ENCODE data around the gene RTN4RL1.
"Not testable (repeated sequence)": the region's sequence is repeated elsewhere in the genome, so short reads cannot be mapped to it uniquely, and the experiment has no call there.

RTN4RL1 gene

DNA sequence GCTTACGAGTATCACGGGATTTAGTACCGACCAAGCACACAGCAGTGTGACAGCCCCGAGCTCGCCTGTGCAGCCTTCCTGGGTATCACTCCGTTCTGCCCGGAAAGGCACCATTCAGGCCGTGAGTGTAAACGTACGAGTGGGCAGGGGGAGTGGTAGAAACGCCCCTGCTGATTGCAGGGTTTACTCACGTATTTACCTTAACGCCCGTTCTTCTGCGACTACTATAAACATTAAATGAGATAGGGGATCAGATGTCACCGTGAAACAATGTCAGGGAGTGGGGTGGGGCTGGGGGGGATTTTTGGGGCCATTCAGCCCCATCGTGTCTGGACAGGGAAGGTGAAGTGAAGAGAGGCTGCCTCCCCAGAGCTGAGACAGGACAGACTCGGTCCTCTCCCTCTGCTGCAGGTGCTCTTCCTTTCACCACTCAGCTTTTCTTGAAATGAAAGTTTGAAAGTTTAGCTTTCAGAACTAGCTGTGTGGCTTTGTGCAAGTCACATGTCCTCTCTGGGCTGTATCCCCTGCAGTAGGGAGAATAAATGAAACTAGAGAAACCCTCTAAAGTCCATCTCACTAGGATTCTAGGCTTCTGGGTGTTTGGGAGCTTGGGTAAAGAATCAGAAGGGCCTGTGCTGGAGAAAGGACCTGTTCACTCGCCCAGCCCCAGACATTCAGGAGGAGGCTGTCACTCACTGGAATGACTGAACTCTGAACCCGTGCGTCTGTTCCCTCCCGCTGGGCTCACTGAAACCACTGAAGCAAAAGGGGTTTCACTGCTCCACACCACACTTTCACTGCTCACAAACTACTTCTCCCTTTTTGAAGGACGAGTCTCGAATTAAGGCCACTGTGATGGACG is 128.7 kb downstream of the RTN4RL1 start:
- DNase-seq (ENCODE audit: low read depth), result no peak
- TF ChIP-seq, protein P1, sequence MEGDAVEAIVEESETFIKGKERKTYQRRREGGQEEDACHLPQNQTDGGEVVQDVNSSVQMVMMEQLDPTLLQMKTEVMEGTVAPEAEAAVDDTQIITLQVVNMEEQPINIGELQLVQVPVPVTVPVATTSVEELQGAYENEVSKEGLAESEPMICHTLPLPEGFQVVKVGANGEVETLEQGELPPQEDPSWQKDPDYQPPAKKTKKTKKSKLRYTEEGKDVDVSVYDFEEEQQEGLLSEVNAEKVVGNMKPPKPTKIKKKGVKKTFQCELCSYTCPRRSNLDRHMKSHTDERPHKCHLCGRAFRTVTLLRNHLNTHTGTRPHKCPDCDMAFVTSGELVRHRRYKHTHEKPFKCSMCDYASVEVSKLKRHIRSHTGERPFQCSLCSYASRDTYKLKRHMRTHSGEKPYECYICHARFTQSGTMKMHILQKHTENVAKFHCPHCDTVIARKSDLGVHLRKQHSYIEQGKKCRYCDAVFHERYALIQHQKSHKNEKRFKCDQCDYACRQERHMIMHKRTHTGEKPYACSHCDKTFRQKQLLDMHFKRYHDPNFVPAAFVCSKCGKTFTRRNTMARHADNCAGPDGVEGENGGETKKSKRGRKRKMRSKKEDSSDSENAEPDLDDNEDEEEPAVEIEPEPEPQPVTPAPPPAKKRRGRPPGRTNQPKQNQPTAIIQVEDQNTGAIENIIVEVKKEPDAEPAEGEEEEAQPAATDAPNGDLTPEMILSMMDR (conservative IDR thresholded peaks at IDR 0.05; ENCODE audit: low read depth, low read length), result no peak
- H3K4me3 ChIP-seq (ENCODE audit: low read length), result no peak overlapping the region

DNA sequence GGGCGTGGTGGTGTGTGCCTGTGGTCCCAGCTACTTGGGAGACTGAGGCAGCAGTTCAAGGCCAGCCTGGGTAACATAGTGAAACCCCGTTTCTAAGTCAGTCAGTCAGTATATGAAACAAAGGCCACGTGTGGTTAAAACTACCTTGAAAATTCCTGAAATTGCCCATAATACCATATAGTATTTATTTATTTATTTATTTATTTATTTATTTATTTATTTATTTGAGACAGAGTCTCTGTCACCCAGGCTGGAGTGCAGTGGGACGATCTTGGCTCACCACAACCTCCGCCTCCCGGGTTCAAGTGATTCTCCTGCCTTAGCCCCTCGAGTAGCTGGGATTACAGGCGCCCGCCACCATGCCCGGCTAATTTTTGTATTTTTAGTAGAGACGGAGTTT is 129.7 kb downstream of the RTN4RL1 start:
- not testable (repeated sequence) for DNase-seq (ENCODE audit: low read depth); H3K4me3 ChIP-seq (ENCODE audit: low read length)

DNA sequence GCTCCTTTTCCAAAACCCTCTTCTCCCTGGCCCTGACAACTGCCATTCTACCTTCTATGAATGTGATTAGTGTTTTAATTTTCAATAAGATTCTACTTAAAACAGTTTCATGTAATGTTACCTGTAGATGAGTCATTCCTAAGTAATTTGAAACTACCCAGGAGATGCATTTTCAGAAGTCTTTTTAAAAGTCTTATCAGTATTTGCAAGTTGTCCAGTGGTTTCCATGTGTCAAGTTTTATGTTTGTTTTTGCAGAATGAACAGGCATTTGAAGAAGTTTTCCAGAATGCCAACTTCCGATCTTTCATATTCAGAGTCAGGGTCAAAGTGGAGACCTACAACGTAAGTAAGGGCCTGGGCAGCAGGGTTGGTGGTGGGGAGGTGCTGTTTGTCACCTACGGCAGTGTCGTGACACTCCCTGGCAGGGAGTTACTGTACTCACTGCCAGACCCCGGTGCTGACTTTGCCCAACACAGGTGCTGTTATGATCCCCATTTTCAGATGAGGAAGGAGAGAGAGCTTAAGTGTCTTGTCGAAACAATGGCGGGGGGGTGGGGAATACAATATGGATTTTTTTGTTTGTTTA is 130.3 kb downstream of the RTN4RL1 start:
- no peak for DNase-seq (ENCODE audit: low read depth)
- TF ChIP-seq, protein P1 (conservative IDR thresholded peaks at IDR 0.05; ENCODE audit: low read depth, low read length), result no peak
- H3K4me3 ChIP-seq (ENCODE audit: low read length), result no peak overlapping the region

DNA sequence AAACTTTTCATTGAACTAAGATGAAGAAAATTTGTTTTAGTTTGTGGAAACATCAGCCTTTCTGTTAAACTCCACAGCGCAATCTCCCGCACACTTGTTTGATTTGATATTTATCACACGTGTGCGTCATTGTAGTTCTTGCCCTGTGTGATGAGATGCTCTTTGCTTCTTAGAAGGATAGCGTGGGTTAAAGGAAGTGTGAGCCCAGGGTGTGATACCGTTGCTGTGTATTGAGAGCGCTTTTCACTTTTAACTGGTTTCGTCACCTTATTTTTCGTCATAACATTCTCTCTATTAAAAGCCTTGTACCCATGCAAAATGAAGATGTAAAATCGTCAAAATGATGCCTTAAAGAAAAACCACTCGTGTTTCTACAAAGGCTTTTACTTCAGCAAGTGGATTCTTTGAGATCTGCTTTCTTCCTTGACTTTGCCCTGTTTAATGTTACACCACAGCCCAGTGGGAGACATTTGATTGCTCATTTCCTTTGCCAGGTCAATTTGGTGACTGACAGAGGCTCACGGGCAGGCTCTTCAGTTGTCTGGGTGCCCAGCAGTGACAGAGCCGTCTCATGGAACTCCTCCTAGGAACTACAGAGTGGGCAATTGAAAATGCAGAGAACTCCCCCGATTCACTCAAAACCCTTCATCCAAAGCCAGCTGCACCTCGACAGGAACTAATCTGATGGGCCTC is 134.2 kb downstream of the RTN4RL1 start:
- no peak for DNase-seq (ENCODE audit: low read depth)

GRCh38 chr17:1888741-1889140 is 136.4 kb downstream of the RTN4RL1 start:
- no peak overlapping the region for H3K4me3 ChIP-seq (ENCODE audit: low read length)
- TF ChIP-seq, protein P1 (conservative IDR thresholded peaks at IDR 0.05; ENCODE audit: low read depth, low read length), result no peak
- no peak for DNase-seq (ENCODE audit: low read depth)

More for the DNA sequence above, 134.2 kb downstream of the RTN4RL1 start:
- TF ChIP-seq, protein P1 (conservative IDR thresholded peaks at IDR 0.05; ENCODE audit: low read depth, low read length), result no peak
- H3K4me3 ChIP-seq (ENCODE audit: low read length), result no peak overlapping the region

Data from retinal pigment epithelial cell (primary cell).